Breast epithelium (tissue), 3 donors: Measurements from ENCODE around the gene VAPB.

Experiments used
- POLR2A ChIP-seq: fragments of 450-650 bp; IDR thresholded peaks from one replicate; pipeline ENCODE4 v1.6.1; 2016; ENCODE audit warnings: antibody characterized with exemption, mild to moderate bottlenecking, moderate library complexity
- TF ChIP-seq, protein P1 (sequence below), 3 donors: fragments of 450-650 bp; IDR thresholded peaks; one replicate each; pipeline ENCODE4 v1.5.1; 2016 to 2017; ENCODE audit warnings: antibody characterized with exemption in 3 of 3, mild to moderate bottlenecking in 3 of 3, moderate library complexity in 3 of 3

DNA sequence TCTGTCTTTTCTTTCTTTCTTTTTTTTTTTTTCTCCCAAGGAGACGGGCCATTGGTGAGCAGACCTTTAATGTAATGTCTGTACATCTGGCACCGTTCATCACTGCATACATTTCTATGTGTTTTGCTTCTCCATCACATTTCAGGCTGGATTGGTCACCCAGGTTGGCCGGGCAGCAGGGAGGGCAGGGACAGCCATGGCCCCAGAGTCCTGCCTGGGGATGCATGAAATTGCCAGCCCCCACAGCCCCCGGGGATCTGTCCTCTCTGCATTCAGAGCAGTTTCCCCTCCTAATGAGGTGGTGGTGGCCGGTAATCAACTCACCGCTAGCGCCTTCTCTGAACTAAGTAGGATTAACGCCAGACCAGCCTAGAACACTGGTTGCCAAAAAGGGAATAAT, 75.8 kb downstream of the VAPB start:
- TF ChIP-seq, protein P1, sequence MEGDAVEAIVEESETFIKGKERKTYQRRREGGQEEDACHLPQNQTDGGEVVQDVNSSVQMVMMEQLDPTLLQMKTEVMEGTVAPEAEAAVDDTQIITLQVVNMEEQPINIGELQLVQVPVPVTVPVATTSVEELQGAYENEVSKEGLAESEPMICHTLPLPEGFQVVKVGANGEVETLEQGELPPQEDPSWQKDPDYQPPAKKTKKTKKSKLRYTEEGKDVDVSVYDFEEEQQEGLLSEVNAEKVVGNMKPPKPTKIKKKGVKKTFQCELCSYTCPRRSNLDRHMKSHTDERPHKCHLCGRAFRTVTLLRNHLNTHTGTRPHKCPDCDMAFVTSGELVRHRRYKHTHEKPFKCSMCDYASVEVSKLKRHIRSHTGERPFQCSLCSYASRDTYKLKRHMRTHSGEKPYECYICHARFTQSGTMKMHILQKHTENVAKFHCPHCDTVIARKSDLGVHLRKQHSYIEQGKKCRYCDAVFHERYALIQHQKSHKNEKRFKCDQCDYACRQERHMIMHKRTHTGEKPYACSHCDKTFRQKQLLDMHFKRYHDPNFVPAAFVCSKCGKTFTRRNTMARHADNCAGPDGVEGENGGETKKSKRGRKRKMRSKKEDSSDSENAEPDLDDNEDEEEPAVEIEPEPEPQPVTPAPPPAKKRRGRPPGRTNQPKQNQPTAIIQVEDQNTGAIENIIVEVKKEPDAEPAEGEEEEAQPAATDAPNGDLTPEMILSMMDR (IDR thresholded peaks at IDR 0.05): no peak
- no peak for TF ChIP-seq POLR2A
